NCI-H2227 treated with DMSO at 0.1 percent for 48 hours (cell line): Measurements from ENCODE around the gene DDX27.
"Not testable (repeated sequence)": the region's sequence is repeated elsewhere in the genome, so short reads cannot be mapped to it uniquely, and the experiment has no call there.

Source experiments
- DNase-seq: peaks from one replicate; lab custom pipeline; 2025; lab: John Stamatoyannopoulos, UW

The DDX27 gene

GRCh38 chr20:49219091-49219923 is at the start of gene DDX27:
Gene DDX27, plus strand, starts transcription at chr20:49219416. Its CDS starts 33 bp downstream, at chr20:49219449.
- DNase-seq = peak; percentile 99

- no peak for DNase-seq
Measured at GRCh38 chr20:49169547-49169946, 49.7 kb upstream of the DDX27 start.

GRCh38 chr20:49170714-49171113 is 48.5 kb upstream of the DDX27 start:
- DNase-seq = no peak

GRCh38 chr20:49171909-49172308 is 47.3 kb upstream of the DDX27 start:
- no peak for DNase-seq

- DNase-seq = no peak
Measured at GRCh38 chr20:49172413-49172812, 46.8 kb upstream of the DDX27 start.

- DNase-seq = no peak
Measured at GRCh38 chr20:49174183-49174582, 45.0 kb upstream of the DDX27 start.

- no peak for DNase-seq
Measured at GRCh38 chr20:49179368-49180277, 39.6 kb upstream of the DDX27 start.

- no peak for DNase-seq
Measured at GRCh38 chr20:49181265-49181877, 37.8 kb upstream of the DDX27 start.

GRCh38 chr20:49183444-49183843 is 35.8 kb upstream of the DDX27 start:
- no peak for DNase-seq

- DNase-seq = not testable (repeated sequence)
Measured at GRCh38 chr20:49184084-49184501, 35.1 kb upstream of the DDX27 start.

- no peak for DNase-seq
Measured at GRCh38 chr20:49184691-49185070, 34.5 kb upstream of the DDX27 start.

- no peak for DNase-seq
Measured at GRCh38 chr20:49185071-49185761, 34.0 kb upstream of the DDX27 start.

GRCh38 chr20:49186535-49187329 is 32.5 kb upstream of the DDX27 start:
- no peak for DNase-seq

- no peak for DNase-seq
Measured at GRCh38 chr20:49187330-49187850, 31.8 kb upstream of the DDX27 start.

- peak; percentile 94 for DNase-seq
Measured at GRCh38 chr20:49187851-49188641, 31.2 kb upstream of the DDX27 start, which contains the start of gene STAU1. Gene STAU1, minus strand, starts transcription at chr20:49188334. Its CDS starts 22,133 bp downstream, at chr20:49166201.

GRCh38 chr20:49192944-49193518 is 26.2 kb upstream of the DDX27 start:
- not testable (repeated sequence) for DNase-seq

- DNase-seq = no peak
Measured at GRCh38 chr20:49199729-49200293, 19.4 kb upstream of the DDX27 start.

- DNase-seq = no peak
Measured at GRCh38 chr20:49203011-49203410, 16.2 kb upstream of the DDX27 start.

GRCh38 chr20:49203746-49204145 is 15.5 kb upstream of the DDX27 start:
- DNase-seq = no peak
